PC-3 (cell line): ENCODE results near the gene GSPT1.
"Not testable (repeated sequence)": the region's sequence is repeated elsewhere in the genome, so short reads cannot be mapped to it uniquely, and the experiment has no call there.

Source experiments
- CTCF ChIP-seq: fragments of 300-600 bp; sonication (generic); conservative IDR thresholded peaks from 2 replicates; pipeline ENCODE4 v1.5.1; 2017; ENCODE audit warnings: antibody characterized with exemption, low read depth, mild to moderate bottlenecking, low read length
- EZH2phosphoT487 ChIP-seq: fragments of 300-600 bp; sonication (generic); IDR thresholded peaks from 2 replicates; pipeline ENCODE4 v1.6.1; 2018; ENCODE audit warnings: mild to moderate bottlenecking, antibody characterized with exemption, low read length, borderline replicate concordance

GRCh38 chr16:11953576-11953975 is 37.8 kb upstream of the GSPT1 start:
- TF ChIP-seq CTCF, EZH2phosphoT487: not testable (repeated sequence)
